GM19452 (cell line): ENCODE data around the gene CFAP58.

Experiments
- ATAC-seq: cut with Tn5 transposase; IDR thresholded peaks from one replicate; pipeline ENCODE4 v1.9.1; 2021; ENCODE audit not compliant: unreplicated experiment

Gene CFAP58

DNA sequence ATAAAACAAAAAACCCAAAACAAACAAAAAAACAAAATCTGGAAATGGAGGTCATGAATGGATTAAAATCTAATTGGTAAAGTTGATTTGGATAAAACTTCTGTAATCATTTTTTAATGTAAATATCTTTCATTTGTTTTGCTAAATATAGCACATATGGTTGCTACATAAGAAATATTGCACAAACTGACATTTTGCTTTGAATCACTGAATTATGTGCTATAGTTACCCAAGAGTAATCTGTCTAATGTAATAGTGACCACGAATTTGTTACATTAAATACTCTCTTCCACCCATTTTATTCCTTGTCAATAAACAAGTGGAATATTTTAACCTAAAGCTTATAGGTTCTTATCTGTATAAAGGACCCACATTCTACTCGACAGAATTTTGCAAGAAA, 6.2 kb downstream of the CFAP58 start:
- no peak for ATAC-seq

DNA sequence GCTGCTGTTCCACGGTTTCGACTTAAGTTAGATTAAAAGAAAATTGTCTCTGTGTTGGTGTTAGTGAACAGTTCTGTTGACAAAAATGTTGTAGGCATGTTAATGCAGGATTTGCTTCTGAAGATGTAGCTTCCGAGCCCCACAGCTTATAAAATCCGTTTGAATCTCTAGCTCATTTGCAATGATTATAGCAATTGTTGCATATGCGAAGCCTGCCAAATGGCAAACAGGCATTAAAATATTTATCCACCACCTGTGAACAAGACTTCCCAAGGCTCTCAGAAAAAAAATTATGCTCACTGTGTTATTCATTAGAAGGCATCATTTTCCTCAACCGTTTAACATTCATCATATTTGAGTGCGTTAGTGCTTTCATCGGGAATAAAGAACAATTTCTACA, 14.3 kb downstream of the CFAP58 start:
- no peak for ATAC-seq

- no peak for ATAC-seq
Observed at GRCh38 chr10:104368381-104368780, 14.7 kb downstream of the CFAP58 start.

DNA sequence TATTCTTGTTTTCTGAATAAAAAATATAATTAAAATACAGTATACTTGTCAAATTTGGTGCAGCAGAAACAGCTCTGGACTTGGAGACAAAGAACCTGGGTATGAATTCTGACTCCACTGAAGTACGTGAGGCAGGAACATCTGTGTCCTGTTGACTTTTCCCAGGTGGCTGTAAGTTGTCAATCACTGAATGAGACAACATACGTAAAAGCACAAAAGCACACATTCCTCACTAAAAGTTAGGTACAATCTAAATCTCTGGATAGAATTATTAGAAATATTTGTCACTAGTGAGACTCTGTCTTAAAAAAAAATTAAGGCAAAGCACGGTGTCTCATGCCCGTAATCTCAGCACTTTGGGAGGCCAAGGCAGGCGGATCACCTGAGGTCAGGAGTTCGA, 18.1 kb downstream of the CFAP58 start:
- no peak for ATAC-seq

DNA sequence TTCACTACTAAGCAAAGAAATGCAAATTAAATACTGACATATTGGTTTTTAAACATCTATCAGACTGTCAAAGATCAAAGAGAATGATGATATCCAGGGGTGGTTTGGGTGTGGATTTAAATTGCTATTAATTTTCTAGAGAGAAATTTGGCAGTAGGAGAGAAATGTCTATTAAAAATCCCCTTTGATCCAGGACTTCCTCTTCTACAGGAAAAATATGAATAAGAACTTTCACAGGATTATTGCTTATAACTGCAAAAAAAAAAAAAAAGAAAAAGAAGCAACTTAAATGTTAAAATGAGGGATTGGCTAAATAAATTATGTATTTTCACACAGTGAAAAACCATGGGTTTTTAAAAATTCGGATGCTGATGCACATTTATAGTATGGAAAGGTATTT, 21.0 kb downstream of the CFAP58 start:
- no peak for ATAC-seq

DNA sequence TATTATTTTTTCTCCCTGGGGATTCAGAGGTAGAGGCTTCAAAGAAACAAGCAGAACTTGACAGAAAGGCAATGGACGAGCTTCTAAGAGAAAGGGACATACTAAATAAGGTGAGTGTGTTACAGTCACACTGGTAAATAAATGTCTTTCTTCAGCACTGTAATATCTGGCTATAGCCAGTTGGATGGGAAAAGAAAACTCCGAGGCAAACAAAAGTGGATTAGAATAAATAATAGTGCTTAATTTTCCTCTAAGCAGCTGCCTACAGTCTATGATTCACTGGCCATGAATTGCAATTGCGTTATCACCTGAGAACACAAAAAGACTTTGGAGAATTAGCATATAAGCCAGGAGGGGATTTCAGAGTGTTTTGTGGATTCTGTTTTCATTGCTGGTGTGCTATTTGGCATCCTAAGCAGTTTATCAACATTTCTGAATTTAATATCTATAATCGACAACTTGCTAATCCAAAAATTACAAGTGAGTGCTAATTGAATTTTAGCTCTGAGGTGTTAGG, 23.2 kb downstream of the CFAP58 start:
- no peak for ATAC-seq

- ATAC-seq: no peak
Observed at GRCh38 chr10:104380336-104380735, 26.7 kb downstream of the CFAP58 start.

- ATAC-seq: peak; percentile 81
Observed at GRCh38 chr10:104387130-104387888, 33.7 kb downstream of the CFAP58 start.

DNA sequence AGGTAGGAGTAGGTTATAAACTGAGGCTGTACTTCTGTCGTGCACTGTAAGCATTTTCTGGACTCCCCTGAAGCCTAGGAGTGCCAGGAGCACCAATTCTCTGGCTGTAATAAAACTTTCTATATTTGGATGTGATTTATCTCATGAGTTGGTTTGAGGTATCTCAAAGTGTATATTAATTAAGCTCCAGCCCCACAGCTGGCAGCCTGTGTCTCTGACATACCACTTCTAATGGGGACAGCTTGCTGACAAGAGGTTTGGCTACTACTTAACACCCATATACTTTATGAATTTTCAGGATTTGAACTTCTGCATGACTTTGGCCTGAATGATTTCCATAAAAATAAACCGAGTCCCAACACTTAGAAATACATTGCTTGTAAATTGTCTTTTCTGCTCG, 35.2 kb downstream of the CFAP58 start:
- no peak for ATAC-seq

GRCh38 chr10:104391150-104391968, 37.7 kb downstream of the CFAP58 start:
- ATAC-seq: no peak

DNA sequence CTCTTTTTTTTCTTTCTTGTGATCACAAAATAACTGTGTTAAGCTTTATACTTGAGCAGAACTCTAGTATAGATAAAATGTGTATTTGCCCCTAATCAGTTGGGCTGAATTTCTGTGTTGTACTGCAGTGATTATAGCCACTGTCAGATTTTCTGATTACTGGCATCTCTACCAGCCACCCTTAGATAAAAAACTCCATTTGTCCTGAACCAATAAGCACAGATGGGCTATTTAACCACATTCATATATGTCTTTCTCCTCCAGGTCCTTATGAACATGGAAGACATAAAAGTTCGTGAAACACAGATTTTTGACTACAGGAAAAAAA, 38.3 kb downstream of the CFAP58 start:
- ATAC-seq: no peak

DNA sequence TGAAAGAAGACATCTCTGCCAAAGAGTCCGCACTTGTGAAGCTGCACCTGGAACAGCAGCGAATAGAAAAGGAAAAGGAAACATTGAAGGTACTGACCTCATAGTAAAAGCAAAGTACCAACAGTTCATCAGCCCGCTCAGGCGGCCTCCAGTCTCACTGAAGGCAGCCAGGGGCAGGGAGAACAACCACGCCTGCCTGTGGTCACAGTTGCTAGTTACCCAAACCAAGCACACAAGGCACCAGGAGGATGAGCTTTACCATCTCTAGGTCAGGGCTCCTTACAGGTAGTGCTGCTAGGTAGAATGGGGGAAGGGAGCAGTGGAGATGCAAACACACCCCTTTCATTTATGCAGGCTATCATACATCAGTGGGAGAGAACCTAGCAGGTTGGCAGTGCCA, 39.8 kb downstream of the CFAP58 start:
- no peak for ATAC-seq

DNA sequence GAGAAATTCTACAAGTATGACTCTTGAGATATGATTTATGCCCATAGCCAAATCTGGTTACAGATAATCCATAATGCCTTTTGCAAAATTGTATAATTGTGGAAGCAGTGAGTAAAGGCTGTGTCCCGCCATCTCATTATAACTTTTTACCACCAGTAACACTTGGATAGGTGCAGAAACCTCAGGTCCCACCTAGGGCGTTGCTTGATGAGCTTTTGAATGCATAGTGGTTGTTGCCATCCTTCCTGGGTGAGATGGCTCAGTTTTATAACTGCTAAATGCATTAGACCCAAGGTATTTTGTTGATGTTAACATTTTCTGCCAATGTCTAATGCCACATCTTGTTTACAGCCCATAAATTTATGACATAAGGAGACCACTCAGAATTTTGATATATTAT, 42.9 kb downstream of the CFAP58 start:
- no peak for ATAC-seq

DNA sequence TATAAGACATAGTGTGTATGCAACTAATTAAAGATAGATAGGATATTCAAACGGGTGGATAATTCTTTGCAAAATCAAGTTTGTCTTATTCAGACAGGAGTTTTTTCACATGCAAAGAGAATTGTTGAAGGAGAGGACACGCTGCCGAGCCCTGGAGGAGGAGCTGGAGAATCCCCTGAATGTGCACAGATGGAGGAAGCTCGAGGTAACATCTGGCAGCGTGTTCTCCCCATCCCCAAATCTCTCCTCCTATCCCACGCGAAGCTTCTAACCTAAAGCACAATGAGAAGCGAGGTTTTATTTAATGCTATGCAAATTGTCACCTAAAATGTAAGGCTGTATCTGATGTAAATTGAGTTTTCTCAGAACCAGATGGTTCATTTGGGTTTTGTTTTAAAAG, 50.0 kb downstream of the CFAP58 start:
- ATAC-seq: no peak

- no peak for ATAC-seq
Observed at GRCh38 chr10:104406715-104407650, 53.4 kb downstream of the CFAP58 start.

DNA sequence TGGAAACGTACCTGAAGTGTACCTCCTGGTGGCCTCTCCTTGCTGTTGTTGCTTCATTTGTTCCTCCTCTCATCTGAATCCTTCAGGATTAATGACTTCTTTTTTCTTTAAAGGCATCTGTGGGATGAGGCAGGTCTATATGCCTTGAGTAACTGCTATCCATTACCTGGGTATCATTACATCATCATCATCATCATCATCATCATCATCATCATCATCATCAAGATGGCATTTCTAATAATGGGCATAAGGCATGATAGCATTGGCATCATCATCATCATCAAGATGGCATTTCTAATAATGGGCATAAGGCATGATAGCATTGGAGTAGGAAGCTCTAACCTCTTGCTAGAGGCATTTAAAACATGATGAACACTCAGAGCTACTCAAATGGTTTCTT, 59.9 kb downstream of the CFAP58 start:
- no peak for ATAC-seq

DNA sequence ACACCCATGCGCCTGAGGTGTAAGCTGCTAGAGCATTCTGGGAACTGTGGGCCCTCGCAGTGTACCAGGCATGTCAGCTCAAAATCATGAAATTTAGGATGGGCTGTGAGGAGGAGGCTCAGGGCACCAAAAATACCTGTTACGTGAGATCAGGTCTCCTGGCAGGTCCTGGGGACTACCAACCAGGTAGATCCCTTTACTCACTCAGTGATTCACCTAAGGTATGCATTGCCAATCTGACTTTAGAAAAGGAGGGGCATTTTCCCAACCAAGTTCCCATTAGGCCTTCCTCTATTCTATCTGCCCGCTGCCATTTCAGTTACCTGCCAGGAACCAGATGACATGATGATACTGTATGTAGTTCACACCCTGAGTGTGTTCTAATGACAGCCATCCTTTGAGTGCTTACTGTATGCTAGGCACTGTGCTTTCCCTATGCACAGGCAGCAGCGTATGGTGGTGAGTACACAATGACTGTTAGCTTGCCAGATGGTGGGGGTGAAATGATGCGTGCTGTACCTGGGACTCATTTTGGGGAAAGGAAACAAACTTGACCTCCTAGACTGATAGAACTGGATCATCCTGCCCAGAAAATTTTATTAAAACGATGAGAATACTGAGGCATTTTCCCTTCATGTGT, 62.0 kb downstream of the CFAP58 start:
- ATAC-seq: no peak

- ATAC-seq: no peak
Observed at GRCh38 chr10:104416851-104417250, 63.2 kb downstream of the CFAP58 start.

GRCh38 chr10:104417637-104418292, 64.1 kb downstream of the CFAP58 start:
- ATAC-seq: no peak

GRCh38 chr10:104424719-104425118, 71.1 kb downstream of the CFAP58 start:
- peak; percentile 98 for ATAC-seq
